ENCODE data around the gene PAX7.

Gene PAX7

DNA sequence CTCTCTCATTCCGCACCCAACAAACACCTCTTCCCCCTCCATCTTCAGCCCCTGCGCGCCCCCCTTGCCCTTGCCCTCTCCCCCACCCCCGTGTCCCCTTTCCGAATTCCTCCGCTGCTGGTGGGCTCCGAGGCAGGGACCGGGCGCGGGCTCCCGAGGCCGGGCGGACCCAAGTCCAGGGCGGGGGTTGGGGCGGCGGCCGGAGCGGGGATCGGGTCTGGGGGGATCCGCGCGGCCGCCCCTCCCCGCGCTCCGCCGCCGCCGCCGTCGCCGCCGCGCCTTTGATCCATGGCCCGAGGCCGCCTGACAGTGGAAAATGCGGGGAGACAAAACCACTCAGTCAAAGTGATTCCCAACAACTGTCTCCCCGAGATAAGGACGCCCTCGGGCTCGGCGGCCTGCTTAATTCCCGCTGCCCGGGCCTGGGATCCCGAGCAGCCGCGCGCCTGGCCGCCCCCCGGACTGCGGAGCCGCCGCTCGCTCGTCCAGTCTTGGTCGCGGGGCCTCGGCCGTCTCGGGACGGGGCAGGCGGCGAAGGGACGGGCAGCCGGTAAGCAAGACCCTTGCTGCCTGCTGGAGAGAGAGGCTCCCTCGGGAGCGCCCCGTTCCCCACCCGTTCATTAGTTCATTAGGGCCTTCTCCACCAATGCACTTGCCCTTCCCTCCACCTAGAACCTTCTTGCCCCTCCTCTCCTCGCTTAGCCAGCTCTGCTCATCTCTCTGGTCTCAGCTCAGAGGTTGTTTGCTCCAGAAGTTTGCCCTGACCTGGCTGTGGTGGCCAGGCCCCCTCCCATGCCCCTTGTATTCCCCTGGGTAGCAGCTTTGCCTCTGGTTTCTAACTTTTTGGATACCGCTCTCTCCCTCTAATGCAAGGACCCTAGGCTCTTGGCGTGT lies 86.4 kb downstream of the PAX7 start:
- H3K9ac ChIP-seq (ENCODE audit: low read length): no peak overlapping the region
- H3K27ac ChIP-seq (ENCODE audit: low read length): no peak overlapping the region
- H3K79me2 ChIP-seq (ENCODE audit: low read length): no peaks in the 10 kb centered on the region
- no peaks in the 10 kb centered on the region for H4K20me1 ChIP-seq (ENCODE audit: insufficient read depth, low read length)
- H3K4me3 ChIP-seq (ENCODE audit: low read length): no peak overlapping the region
- no peak overlapping the region for H2AFZ ChIP-seq (ENCODE audit: low read depth, low read length)
- no peaks in the 10 kb centered on the region for H3K27me3 ChIP-seq (ENCODE audit: low read depth, low read length)
- no peak for TF ChIP-seq EZH2phosphoT487 (IDR thresholded peaks at IDR 0.05; ENCODE audit: low read depth)
- TF ChIP-seq, protein P1, sequence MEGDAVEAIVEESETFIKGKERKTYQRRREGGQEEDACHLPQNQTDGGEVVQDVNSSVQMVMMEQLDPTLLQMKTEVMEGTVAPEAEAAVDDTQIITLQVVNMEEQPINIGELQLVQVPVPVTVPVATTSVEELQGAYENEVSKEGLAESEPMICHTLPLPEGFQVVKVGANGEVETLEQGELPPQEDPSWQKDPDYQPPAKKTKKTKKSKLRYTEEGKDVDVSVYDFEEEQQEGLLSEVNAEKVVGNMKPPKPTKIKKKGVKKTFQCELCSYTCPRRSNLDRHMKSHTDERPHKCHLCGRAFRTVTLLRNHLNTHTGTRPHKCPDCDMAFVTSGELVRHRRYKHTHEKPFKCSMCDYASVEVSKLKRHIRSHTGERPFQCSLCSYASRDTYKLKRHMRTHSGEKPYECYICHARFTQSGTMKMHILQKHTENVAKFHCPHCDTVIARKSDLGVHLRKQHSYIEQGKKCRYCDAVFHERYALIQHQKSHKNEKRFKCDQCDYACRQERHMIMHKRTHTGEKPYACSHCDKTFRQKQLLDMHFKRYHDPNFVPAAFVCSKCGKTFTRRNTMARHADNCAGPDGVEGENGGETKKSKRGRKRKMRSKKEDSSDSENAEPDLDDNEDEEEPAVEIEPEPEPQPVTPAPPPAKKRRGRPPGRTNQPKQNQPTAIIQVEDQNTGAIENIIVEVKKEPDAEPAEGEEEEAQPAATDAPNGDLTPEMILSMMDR (IDR thresholded peaks at IDR 0.05; ENCODE audit: low read depth, low read length): no peak
- H3K4me1 ChIP-seq (ENCODE audit: low read length): no peaks in the 10 kb centered on the region
- no peaks in the 10 kb centered on the region for H3K9me3 ChIP-seq (ENCODE audit: insufficient read depth, low read length)
- H3K36me3 ChIP-seq (replicated peaks; ENCODE audit: low read depth, low read length): no peaks in the 10 kb centered on the region
- H3K4me2 ChIP-seq (ENCODE audit: low read length): no peak overlapping the region

DNA sequence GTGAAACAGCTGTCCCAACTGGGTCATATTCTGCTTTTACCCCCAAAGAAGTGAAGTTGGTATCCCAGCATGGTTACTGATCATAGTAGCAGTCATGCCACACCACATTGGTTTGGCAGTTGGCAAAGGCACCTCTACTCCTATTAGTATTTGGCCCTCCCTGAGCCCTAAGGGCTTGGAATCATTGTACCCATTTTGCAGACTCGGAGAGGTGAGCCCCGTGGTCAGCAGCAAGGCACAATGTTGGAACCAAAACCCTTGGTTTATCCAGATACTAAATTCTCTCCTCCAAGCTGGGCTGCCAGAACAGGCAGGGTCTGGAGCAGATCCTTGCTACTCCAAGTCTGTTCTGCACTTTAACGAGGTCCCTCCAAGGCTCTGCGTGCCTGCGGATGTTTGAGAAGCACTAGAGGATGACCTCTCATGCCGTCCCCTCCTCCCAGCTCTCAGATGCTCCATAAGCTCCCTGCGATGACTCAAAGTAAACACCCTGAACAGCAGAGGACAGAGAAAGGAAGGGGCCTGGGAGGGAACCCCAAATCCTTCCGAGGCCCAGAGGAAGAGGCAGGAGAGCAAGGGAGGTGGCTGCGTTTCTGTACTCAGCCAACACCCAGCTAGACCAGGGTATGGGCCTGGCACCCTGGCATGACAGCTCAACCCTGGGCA lies 89.3 kb downstream of the PAX7 start:
- no peak for TF ChIP-seq EZH2phosphoT487 (IDR thresholded peaks at IDR 0.05; ENCODE audit: low read depth)
- TF ChIP-seq, protein P1 (IDR thresholded peaks at IDR 0.05; ENCODE audit: low read depth, low read length): no peak
- H3K79me2 ChIP-seq (ENCODE audit: low read length): no peaks in the 10 kb centered on the region
- H4K20me1 ChIP-seq (ENCODE audit: insufficient read depth, low read length): no peaks in the 10 kb centered on the region
- H3K36me3 ChIP-seq (replicated peaks; ENCODE audit: low read depth, low read length): no peaks in the 10 kb centered on the region
- H3K9me3 ChIP-seq (ENCODE audit: insufficient read depth, low read length): no peaks in the 10 kb centered on the region
- no peaks in the 10 kb centered on the region for H3K27me3 ChIP-seq (ENCODE audit: low read depth, low read length)
- H3K9ac ChIP-seq (ENCODE audit: low read length): no peak overlapping the region
- no peak overlapping the region for H3K4me2 ChIP-seq (ENCODE audit: low read length)
- no peaks in the 10 kb centered on the region for H3K4me1 ChIP-seq (ENCODE audit: low read length)
- H3K27ac ChIP-seq (ENCODE audit: low read length): no peak overlapping the region
- H2AFZ ChIP-seq (ENCODE audit: low read depth, low read length): no peak overlapping the region
- H3K4me3 ChIP-seq (ENCODE audit: low read length): no peak overlapping the region

DNA sequence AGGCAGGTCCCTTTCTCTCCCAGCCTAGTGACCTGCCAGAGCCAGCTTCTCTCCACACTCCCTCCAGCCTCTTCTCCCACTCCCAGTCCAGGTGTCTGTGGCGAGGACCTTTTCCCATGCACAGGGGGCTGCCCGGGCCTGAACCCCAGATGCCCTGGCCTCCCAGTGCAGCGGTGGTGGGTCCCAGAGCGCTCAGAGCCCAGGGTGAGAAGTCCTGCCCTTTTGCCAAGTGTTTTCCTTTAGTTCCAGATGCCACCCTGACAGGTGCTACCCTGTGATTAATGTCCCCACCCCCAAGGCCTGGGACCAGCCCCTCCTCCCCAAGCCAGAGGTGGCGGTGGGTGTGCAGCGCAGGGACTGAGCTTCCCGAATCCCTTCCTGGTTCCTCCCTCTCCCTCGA lies 90.4 kb downstream of the PAX7 start:
- Histone ChIP-seq H3K4me3 (ENCODE audit: low read length) (no peak overlapping the region), H3K4me2 (ENCODE audit: low read length) (no peak overlapping the region), H3K36me3 (replicated peaks; ENCODE audit: low read depth, low read length) (no peaks in the 10 kb centered on the region), H2AFZ (ENCODE audit: low read depth, low read length) (no peak overlapping the region), H3K27me3 (ENCODE audit: low read depth, low read length) (no peaks in the 10 kb centered on the region), H4K20me1 (ENCODE audit: insufficient read depth, low read length) (no peaks in the 10 kb centered on the region), H3K27ac (ENCODE audit: low read length) (no peak overlapping the region), H3K79me2 (ENCODE audit: low read length) (no peaks in the 10 kb centered on the region), H3K9ac (ENCODE audit: low read length) (no peak overlapping the region), H3K4me1 (ENCODE audit: low read length) (no peaks in the 10 kb centered on the region), H3K9me3 (ENCODE audit: insufficient read depth, low read length) (no peaks in the 10 kb centered on the region)
- TF ChIP-seq, protein P1 (IDR thresholded peaks at IDR 0.05; ENCODE audit: low read depth, low read length): no peak
- no peak for TF ChIP-seq EZH2phosphoT487 (IDR thresholded peaks at IDR 0.05; ENCODE audit: low read depth)

DNA sequence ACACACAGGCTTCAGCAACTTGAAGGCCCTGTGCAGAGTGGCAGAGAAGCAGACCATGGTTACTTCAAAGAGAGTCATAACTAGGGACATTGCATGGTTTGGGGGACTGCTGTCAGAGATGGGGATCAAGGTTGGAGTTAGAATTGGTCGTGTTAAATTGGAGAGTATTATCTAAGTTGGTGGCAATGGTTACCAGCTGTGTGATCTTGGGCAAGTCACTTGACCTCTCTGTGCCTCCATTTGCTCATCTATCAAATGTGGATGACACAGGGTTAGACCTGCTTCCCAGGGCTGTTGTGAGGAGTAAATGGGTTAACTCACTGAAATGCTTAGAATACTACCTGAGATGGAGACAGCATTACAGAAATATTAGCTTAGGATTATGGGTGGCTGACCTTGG lies 91.1 kb downstream of the PAX7 start:
- Histone ChIP-seq H3K27ac (ENCODE audit: low read length) (no peak overlapping the region), H3K9me3 (ENCODE audit: insufficient read depth, low read length) (no peaks in the 10 kb centered on the region), H3K4me2 (ENCODE audit: low read length) (no peak overlapping the region), H3K36me3 (replicated peaks; ENCODE audit: low read depth, low read length) (no peaks in the 10 kb centered on the region), H3K4me1 (ENCODE audit: low read length) (no peaks in the 10 kb centered on the region), H4K20me1 (ENCODE audit: insufficient read depth, low read length) (no peaks in the 10 kb centered on the region), H3K4me3 (ENCODE audit: low read length) (no peak overlapping the region), H3K9ac (ENCODE audit: low read length) (no peak overlapping the region), H3K27me3 (ENCODE audit: low read depth, low read length) (no peaks in the 10 kb centered on the region), H3K79me2 (ENCODE audit: low read length) (no peaks in the 10 kb centered on the region), H2AFZ (ENCODE audit: low read depth, low read length) (no peak overlapping the region)
- TF ChIP-seq EZH2phosphoT487 (IDR thresholded peaks at IDR 0.05; ENCODE audit: low read depth): no peak
- TF ChIP-seq, protein P1 (IDR thresholded peaks at IDR 0.05; ENCODE audit: low read depth, low read length): no peak
